Fibroblast of pulmonary artery (primary cell): Measurements from ENCODE around the gene CHURC1.

Experiments used
- DNase-seq: peaks from one replicate; pipeline ENCODE4 v3.0.0-alpha.2; 2010; ENCODE audit warnings: low read depth
- H3K4me3 ChIP-seq: replicated peaks from 2 replicates; pipeline ENCODE4 v1.5.1; 2011; ENCODE audit warnings: low read depth, mild to moderate bottlenecking, control low read depth, low read length, moderate library complexity
- CTCF ChIP-seq: IDR thresholded peaks from 2 replicates; pipeline ENCODE4 v1.5.1; 2011; ENCODE audit warnings: mild to moderate bottlenecking, control low read depth, low read length, inconsistent platforms; ENCODE audit errors: missing control alignments

The CHURC1 gene

GRCh38 chr14:64953310-64953654 is 39.0 kb downstream of the CHURC1 start:
- no peak for DNase-seq
- no peak overlapping the region for H3K4me3 ChIP-seq
- TF ChIP-seq CTCF: no peak

GRCh38 chr14:64953661-64954060 is 39.4 kb downstream of the CHURC1 start:
- no peak overlapping the region for H3K4me3 ChIP-seq
- DNase-seq: no peak
- no peak for TF ChIP-seq CTCF

- TF ChIP-seq CTCF: no peak
- no peak for DNase-seq
- no peak overlapping the region for H3K4me3 ChIP-seq
Observed at GRCh38 chr14:64954491-64955240, 40.4 kb downstream of the CHURC1 start.

GRCh38 chr14:64955297-64955696 is 41.0 kb downstream of the CHURC1 start:
- H3K4me3 ChIP-seq: no peak overlapping the region
- no peak for TF ChIP-seq CTCF
- no peak for DNase-seq

- no peak overlapping the region for H3K4me3 ChIP-seq
- no peak for TF ChIP-seq CTCF
- DNase-seq: no peak
Observed at GRCh38 chr14:64956697-64957406, 42.6 kb downstream of the CHURC1 start.

- TF ChIP-seq CTCF: no peak
- no peak overlapping the region for H3K4me3 ChIP-seq
- DNase-seq: no peak
Observed at GRCh38 chr14:64958201-64958600, 43.9 kb downstream of the CHURC1 start.

- no peak overlapping the region for H3K4me3 ChIP-seq
- DNase-seq: no peak
- no peak for TF ChIP-seq CTCF
Observed at GRCh38 chr14:64958743-64959142, 44.5 kb downstream of the CHURC1 start.
